Raji (cell line): ENCODE measurements around the gene CSK.

Experiments used
- POLR2A ChIP-seq: IDR thresholded peaks from 2 replicates; pipeline ENCODE4 v1.6.1; 2011; ENCODE audit warnings: low read depth, low read length, control low read depth; ENCODE audit not compliant: insufficient read depth

The CSK gene

GRCh38 chr15:74781431-74782258 lies at the start of gene CSK:
Gene CSK, plus strand, starts transcription at chr15:74782080. Its CDS starts 16,218 bp downstream, at chr15:74798298.
- peak; percentile 39; the same call in 1 of the 2 replicates for TF ChIP-seq POLR2A

GRCh38 chr15:74732846-74733245 lies 49.0 kb upstream of the CSK start:
- TF ChIP-seq POLR2A = no peak

- no peak for TF ChIP-seq POLR2A
These were observed 48.6 kb upstream of the CSK start for GRCh38 chr15:74733269-74733668.

- no peak for TF ChIP-seq POLR2A
These were observed 46.6 kb upstream of the CSK start for GRCh38 chr15:74735305-74735704.

GRCh38 chr15:74742422-74742821 lies 39.5 kb upstream of the CSK start:
- no peak for TF ChIP-seq POLR2A

- no peak for TF ChIP-seq POLR2A
These were observed 35.5 kb upstream of the CSK start for GRCh38 chr15:74746389-74746788.

- TF ChIP-seq POLR2A = no peak
These were observed 33.4 kb upstream of the CSK start, which contains the start of gene CYP1A2 for GRCh38 chr15:74748322-74748946. Gene CYP1A2, plus strand, starts transcription at chr15:74748845. Its CDS starts 894 bp downstream, at chr15:74749739.

GRCh38 chr15:74749832-74750231 lies 32.0 kb upstream of the CSK start:
- no peak for TF ChIP-seq POLR2A

- no peak for TF ChIP-seq POLR2A
These were observed 31.1 kb upstream of the CSK start for GRCh38 chr15:74750751-74751150.

GRCh38 chr15:74752011-74752410 lies 29.9 kb upstream of the CSK start:
- no peak for TF ChIP-seq POLR2A

- TF ChIP-seq POLR2A = no peak
These were observed 29.3 kb upstream of the CSK start for GRCh38 chr15:74752531-74752930.

GRCh38 chr15:74754593-74755215 lies 27.2 kb upstream of the CSK start:
- TF ChIP-seq POLR2A = no peak

- TF ChIP-seq POLR2A = no peak
These were observed 23.1 kb upstream of the CSK start for GRCh38 chr15:74758736-74759135.

GRCh38 chr15:74762791-74763150 lies 19.1 kb upstream of the CSK start:
- TF ChIP-seq POLR2A = no peak

- TF ChIP-seq POLR2A = no peak
These were observed 18.5 kb upstream of the CSK start for GRCh38 chr15:74763416-74763815.
